Measurements from ENCODE around the gene KRT76.

The KRT76 gene

GRCh38 chr12:52776913-52777395, at the start of gene KRT76:
Gene KRT76 (minus strand): TSS chr12:52777345. CDS start chr12:52777291, 54 bp downstream.
- DNase-seq (ENCODE audit: low spot score) = no peak

GRCh38 chr12:52825961-52826360, 48.8 kb upstream of the KRT76 start:
- no peak for DNase-seq (ENCODE audit: low spot score)

- no peak for DNase-seq (ENCODE audit: low spot score)
These were observed 47.7 kb upstream of the KRT76 start for GRCh38 chr12:52824741-52825410.

- DNase-seq (ENCODE audit: low spot score) = no peak
These were observed 46.8 kb upstream of the KRT76 start for GRCh38 chr12:52823761-52824450.

- DNase-seq (ENCODE audit: low spot score) = no peak
These were observed 45.8 kb upstream of the KRT76 start for GRCh38 chr12:52822771-52823510.

GRCh38 chr12:52821826-52822660, 44.9 kb upstream of the KRT76 start:
- DNase-seq (ENCODE audit: low spot score) = no peak

GRCh38 chr12:52821071-52821730, 44.1 kb upstream of the KRT76 start:
- no peak for DNase-seq (ENCODE audit: low spot score)

- DNase-seq (ENCODE audit: low spot score) = no peak
These were observed 43.4 kb upstream of the KRT76 start for GRCh38 chr12:52820521-52820920.

GRCh38 chr12:52819731-52820510, 42.8 kb upstream of the KRT76 start:
- no peak for DNase-seq (ENCODE audit: low spot score)

GRCh38 chr12:52818887-52819420, 41.8 kb upstream of the KRT76 start:
- DNase-seq (ENCODE audit: low spot score) = no peak

GRCh38 chr12:52818388-52818787, 41.2 kb upstream of the KRT76 start:
- DNase-seq (ENCODE audit: low spot score) = no peak

- no peak for DNase-seq (ENCODE audit: low spot score)
These were observed 40.6 kb upstream of the KRT76 start for GRCh38 chr12:52817699-52818238.

- DNase-seq (ENCODE audit: low spot score) = no peak
These were observed 40.0 kb upstream of the KRT76 start for GRCh38 chr12:52817003-52817698.

GRCh38 chr12:52815676-52816588, 38.8 kb upstream of the KRT76 start:
- DNase-seq (ENCODE audit: low spot score) = no peak

GRCh38 chr12:52815161-52815560, 38.0 kb upstream of the KRT76 start:
- DNase-seq (ENCODE audit: low spot score) = no peak

- no peak for DNase-seq (ENCODE audit: low spot score)
These were observed 37.6 kb upstream of the KRT76 start for GRCh38 chr12:52814710-52815155.

GRCh38 chr12:52813885-52814709, 37.0 kb upstream of the KRT76 start, which contains the start of gene KRT4:
Gene KRT4 (minus strand): TSS chr12:52814116. CDS start chr12:52814058, 58 bp downstream.
- no peak for DNase-seq (ENCODE audit: low spot score)

Data from Ammon's horn (tissue), 1 donor.